GM12878 (cell line): ENCODE measurements around the gene FOXL1. TPM values are rescaled to one million over a fixed set of nuclear protein-coding genes. Genes with fewer than 3 reads are reported as not detected.

Source experiments
- ATAC-seq: fragments of 200-7000 bp; cut with Tn5 transposase; 3 replicates; pipeline ENCODE4 v1.9.1; 2020; ENCODE audit warnings: mild to moderate bottlenecking, moderate library complexity
- BruUV-seq: library from RNA; stranded (reverse); fragments of 400-500 nt; replicated peaks from 2 replicates; lab custom pipeline; 2021; lab: Mats Ljungman, UMichigan
- CTCF ChIA-PET: fragments of 300-600 bp; sonication (Branson Sonifier 250); formaldehyde crosslinking; extraction: SDS; loops from one replicate; lab custom pipeline; 2021; ENCODE audit warnings: inconsistent platforms; lab: Yijun Ruan, JAX
- POLR2A ChIA-PET: fragments of 350-600 bp; formaldehyde crosslinking; extraction: SDS; loops from one replicate; lab custom pipeline; 2021; ENCODE audit warnings: inconsistent platforms; lab: Charles Lee
- RAD21 ChIA-PET: fragments of 300-600 bp; sonication (Branson Sonifier 250); formaldehyde crosslinking; loops from one replicate; lab custom pipeline; 2023; ENCODE audit warnings: antibody characterized with exemption; ENCODE audit not compliant: unreplicated experiment; lab: Charles Lee
- SMC1A ChIA-PET: fragments of 300-600 bp; sonication (Branson Sonifier 250); formaldehyde crosslinking; loops from one replicate; lab custom pipeline; 2023; ENCODE audit not compliant: unreplicated experiment, uncharacterized antibody; lab: Charles Lee
- DNase-seq: peaks from one replicate; pipeline ENCODE4 v3.0.0-alpha.2; 2011; ENCODE audit warnings: low read depth, low spot score
- FAIRE-seq: peaks from 3 replicates; lab custom pipeline; 2011; peaks lifted over from hg19 to GRCh38; lab: Jason Lieb, UNC
- H2AFZ ChIP-seq: 2 replicates; pipeline ENCODE4 v1.6.0; 2011; ENCODE audit warnings: low read depth, low read length, control low read depth; ENCODE audit not compliant: control insufficient read depth
- H3K27ac ChIP-seq: 2 replicates; pipeline ENCODE4 v1.5.1; 2011; ENCODE audit warnings: control low read depth; ENCODE audit not compliant: control insufficient read depth, insufficient read depth
- H3K27me3 ChIP-seq, 2 experiments: replicated peaks in 1 of 2; 2 replicates each; pipeline versions ENCODE4 v1.6.0 to v1.6.1; 2011; ENCODE audit warnings: low read length in 1 of 2; ENCODE audit not compliant: control insufficient read depth in 2 of 2, insufficient read depth in 2 of 2
- H3K36me3 ChIP-seq, 2 experiments: 2 replicates each; pipeline ENCODE4 v1.5.1; 2011; ENCODE audit warnings: low read length in 1 of 2; ENCODE audit not compliant: control insufficient read depth in 2 of 2, insufficient read depth in 2 of 2
- H3K4me1 ChIP-seq: 2 replicates; pipeline ENCODE4 v1.6.1; 2011; ENCODE audit warnings: mild to moderate bottlenecking, low read length, moderate library complexity, mixed read lengths; ENCODE audit not compliant: control insufficient read depth, insufficient read depth
- H3K4me2 ChIP-seq: 2 replicates; pipeline ENCODE4 v1.6.0; 2011; ENCODE audit warnings: control low read depth; ENCODE audit not compliant: control insufficient read depth, insufficient read depth
- H3K4me3 ChIP-seq: fragments of 200-600 bp; sonication (generic); 2 replicates; pipeline ENCODE4 v1.5.1; 2016
- H3K79me2 ChIP-seq: 2 replicates; pipeline ENCODE4 v1.6.0; 2011; ENCODE audit warnings: low read length; ENCODE audit not compliant: control insufficient read depth, insufficient read depth
- H3K9ac ChIP-seq: 2 replicates; pipeline ENCODE4 v1.8.0; 2011; ENCODE audit warnings: low read length, control low read depth, mixed read lengths; ENCODE audit not compliant: control insufficient read depth, insufficient read depth
- H3K9me3 ChIP-seq: replicated peaks from 3 replicates; pipeline ENCODE4 v1.5.1; 2011; ENCODE audit warnings: mild to moderate bottlenecking, low read length; ENCODE audit not compliant: control insufficient read depth, insufficient read depth
- H4K20me1 ChIP-seq: 2 replicates; pipeline ENCODE4 v1.6.0; 2011; ENCODE audit not compliant: control insufficient read depth, insufficient read depth
- ETV6 ChIP-seq, 2 experiments: fragments of 450-650 bp in 1 of 2; IDR thresholded peaks in 1 of 2; conservative IDR thresholded peaks in 1 of 2; 2 replicates each; pipeline ENCODE4 v1.6.1; 2014; ENCODE audit warnings: antibody characterized with exemption in 1 of 2, borderline replicate concordance in 1 of 2, low read depth in 1 of 2, mild to moderate bottlenecking in 1 of 2, moderate library complexity in 1 of 2
- MEF2B ChIP-seq: fragments of 450-650 bp; IDR thresholded peaks from 2 replicates; pipeline ENCODE4 v1.6.1; 2018; ENCODE audit warnings: mild to moderate bottlenecking, moderate library complexity; ENCODE audit not compliant: partially characterized antibody, poor library complexity, severe bottlenecking
- MXI1 ChIP-seq: fragments of 150-350 bp; IDR thresholded peaks from 2 replicates; pipeline ENCODE4 v1.6.1; 2011; ENCODE audit warnings: low read depth, mild to moderate bottlenecking, inconsistent platforms, low read length, improper control_type of control experiment
- RBBP5 ChIP-seq: fragments of 200-600 bp; sonication (generic); conservative IDR thresholded peaks from 2 replicates; pipeline ENCODE4 v1.6.1; 2016
- RFX5 ChIP-seq: IDR thresholded peaks from 2 replicates; pipeline ENCODE4 v1.6.1; 2011; ENCODE audit warnings: low read depth, low read length, improper control_type of control experiment
- SUZ12 ChIP-seq: fragments of 200-600 bp; sonication (generic); IDR thresholded peaks from one replicate; pipeline ENCODE4 v1.6.1; 2018; ENCODE audit warnings: antibody characterized with exemption, mild to moderate bottlenecking; ENCODE audit not compliant: unreplicated experiment
- WGBS: methylation state at CpG from one replicate; pipeline ENCODE4 v1.1.6; 2016; ENCODE audit warnings: low lambda C conversion rate; ENCODE audit not compliant: insufficient replicate concordance, insufficient coverage; ENCODE audit errors: missing lambda C conversion rate; 5-methylcytosine and 5-hydroxymethylcytosine counted together
- in situ Hi-C: fragments of 300-500 bp; cut with MboI; formaldehyde crosslinking; loops from 9 replicates; pipeline ENCODE4 v1.14.3; 2018; ENCODE audit warnings: mixed read lengths
- intact Hi-C: fragments of 100-400 bp; cut with micrococcal nuclease; formaldehyde crosslinking; loops from one replicate; pipeline ENCODE4 v1.14.2; 2022; ENCODE audit not compliant: unreplicated experiment
- polyA plus RNA-seq, 11 experiments: library from polyadenylated mRNA; depleted of rRNA in 4 of 11; unstranded in 6 of 11; stranded (reverse) in 5 of 11; fragments of >200 nt; fragmentation: Nextera tagmentation in 4 of 11; fragmentation: Illumina TruSeq in 1 of 11; extraction: Ambion mirVana in 4 of 11; extraction: Trizol in 1 of 11; gene quantifications; 1 replicate in 1 of 11; 2 replicates in 10 of 11; pipeline versions ENCODE4 v1.2.1 to v1.2.3, GENCODE V29; 2011 to 2016; ENCODE audit warnings: inconsistent platforms in 2 of 11, missing spikeins in 2 of 11, low read depth in 1 of 11
- total RNA-seq, 4 experiments: library from RNA; depleted of rRNA in 3 of 4; stranded (reverse); fragments of >200 nt in 3 of 4; fragmentation: Illumina TruSeq in 1 of 4; extraction: Trizol in 1 of 4; gene quantifications; 2 replicates each; pipeline versions ENCODE4 v1.2.1 to v1.2.3, GENCODE V29; 2013 to 2021

FOXL1 gene
- total and polyA plus RNA-seq, 10 of the 15 experiments (the other 5 are each of a cell fraction or from before 2014, with no cell fraction given), result 0.05 TPM; not detected in 9

GRCh38 chr16:86542756-86543750 lies 35.3 kb upstream of the FOXL1 start:
- Histone ChIP-seq H3K27ac (no peak overlapping the region), H3K9me3 (no peaks in the 10 kb centered on the region), H3K79me2 (no peaks in the 10 kb centered on the region), H3K4me1 (no peaks in the 10 kb centered on the region), H3K9ac (no peak overlapping the region), H2AFZ (no peak overlapping the region), H3K27me3 (no peaks in the 10 kb centered on the region), H3K4me3 (no peak overlapping the region), H3K4me2 (no peak overlapping the region)
- no peak for FAIRE-seq
- intact Hi-C loops, result no loop called here
- RAD21 ChIA-PET, result no interaction called here
- SMC1A ChIA-PET, result no interaction called here
- no peak for DNase-seq
- WGBS, result 93% methylated on average over 21 of the region's 21 CpGs
- ATAC-seq, result no peak
- CTCF ChIA-PET, result no interaction called here
- in situ Hi-C loops, result no loop called here
- no peak for TF ChIP-seq RBBP5
- TF ChIP-seq, all 136 proteins: peak for 0
- Histone ChIP-seq H3K36me3 (peaks cover 5 to 21% of the 10 kb centered on the region in 2 experiments), H4K20me1 (no peaks in the 10 kb centered on the region)
- POLR2A ChIA-PET, result no interaction called here
- BruUV-seq, result no TSS peak

GRCh38 chr16:86545481-86545880 lies 32.9 kb upstream of the FOXL1 start:
- no TSS peak for BruUV-seq
- Histone ChIP-seq H2AFZ (no peak overlapping the region), H4K20me1 (no peaks in the 10 kb centered on the region), H3K4me1 (no peaks in the 10 kb centered on the region), H3K79me2 (no peaks in the 10 kb centered on the region), H3K9ac (no peak overlapping the region), H3K27me3 (no peaks in the 10 kb centered on the region), H3K4me2 (no peak overlapping the region), H3K4me3 (no peak overlapping the region), H3K9me3 (no peaks in the 10 kb centered on the region)
- 88% methylated on average over 6 of the region's 12 CpGs for WGBS
- ChIA-PET POLR2A (no interaction called here), RAD21 (no interaction called here), SMC1A (interaction anchor here (1.2 kb wide), 1 partner anchor 12 kb away, joined by 3 read pairs; no protein-coding TSS in a partner anchor)
- intact Hi-C loops, result no loop called here
- ATAC-seq, result no peak
- no peak for FAIRE-seq
- DNase-seq, result no peak
- in situ Hi-C loops, result no loop called here
- no peak for TF ChIP-seq MXI1
- TF ChIP-seq MEF2B, result no peak
- TF ChIP-seq RFX5, result no peak
- TF ChIP-seq SUZ12, result no peak
- TF ChIP-seq ETV6 (conservative IDR thresholded peaks at IDR 0.05 in 1 of 2, IDR thresholded peaks at IDR 0.05 in 1 of 2; ENCODE audit: borderline replicate concordance in 1 of 2, low read depth in 1 of 2), result no peak
- TF ChIP-seq, all 136 proteins: peak for 0
- Histone ChIP-seq H3K36me3 (peaks cover 4 to 13% of the 10 kb centered on the region in 2 experiments), H3K27ac (no peak overlapping the region)
- CTCF ChIA-PET, result no interaction called here
